H54 (cell line): ENCODE measurements around the gene SLC34A3.
A peak's percentile ranks its signal among the peaks of the same experiment; 100 is the strongest.

ENCODE experiments used
- DNase-seq: peaks from one replicate; pipeline ENCODE4 v3.0.0; 2011; ENCODE audit warnings: low spot score, mixed read lengths; ENCODE audit not compliant: insufficient read length
- FAIRE-seq: peaks from 3 replicates; lab custom pipeline; 2011; peaks lifted over from hg19 to GRCh38; lab: Jason Lieb, UNC
- POLR2A ChIP-seq: IDR thresholded peaks from 2 replicates; pipeline ENCODE4 v1.6.1; 2011; ENCODE audit warnings: low read depth, mild to moderate bottlenecking, low read length

Gene SLC34A3

GRCh38 chr9:137277329-137278041 is 46.8 kb downstream of the SLC34A3 start, which contains the start of gene TOR4A:
TOR4A (plus strand) TSS chr9:137277726; CDS start chr9:137278690, 964 bp downstream.
- TF ChIP-seq POLR2A: 0 out of 2 replicates have a peak, but pooled peaks have one; percentile 7
- FAIRE-seq: no peak
- DNase-seq: peak; percentile 96

DNA sequence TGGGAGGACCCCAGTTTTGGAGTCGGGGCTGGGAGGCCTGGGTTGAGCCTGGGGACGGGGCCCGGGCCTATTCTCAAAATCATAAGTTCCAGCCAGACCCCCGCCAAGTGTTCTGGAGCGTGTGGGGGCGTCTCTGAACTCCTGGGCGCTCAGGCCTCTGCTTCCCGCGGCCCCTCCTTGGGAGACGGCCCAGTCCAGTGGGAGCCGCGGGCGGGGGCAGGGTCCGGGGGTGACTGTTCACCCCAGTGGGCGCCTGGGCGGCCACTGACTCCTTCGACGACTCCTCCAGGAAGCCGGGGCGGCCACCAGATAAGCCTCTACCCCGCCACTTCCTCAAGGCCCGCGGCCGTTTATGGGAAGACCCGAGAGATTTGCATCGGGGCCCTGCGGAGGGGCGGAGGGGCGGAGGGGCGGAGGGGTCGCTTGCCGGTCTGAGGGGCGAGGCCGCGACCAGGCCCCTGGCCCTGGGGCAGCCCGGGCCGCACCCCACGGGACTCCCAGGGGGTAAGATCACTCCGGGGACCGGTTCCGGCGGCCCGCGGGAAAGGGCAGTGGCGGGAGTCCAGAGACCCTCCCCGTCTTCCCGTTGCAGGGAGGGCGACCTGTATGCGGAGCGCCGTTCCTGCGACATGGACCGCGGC is 47.5 kb downstream of the SLC34A3 start:
- FAIRE-seq (no peak), DNase-seq (no peak)
- TF ChIP-seq POLR2A: no peak

GRCh38 chr9:137278721-137279711 is 48.3 kb downstream of the SLC34A3 start:
- TF ChIP-seq POLR2A: no peak
- FAIRE-seq (no peak), DNase-seq (no peak)

DNA sequence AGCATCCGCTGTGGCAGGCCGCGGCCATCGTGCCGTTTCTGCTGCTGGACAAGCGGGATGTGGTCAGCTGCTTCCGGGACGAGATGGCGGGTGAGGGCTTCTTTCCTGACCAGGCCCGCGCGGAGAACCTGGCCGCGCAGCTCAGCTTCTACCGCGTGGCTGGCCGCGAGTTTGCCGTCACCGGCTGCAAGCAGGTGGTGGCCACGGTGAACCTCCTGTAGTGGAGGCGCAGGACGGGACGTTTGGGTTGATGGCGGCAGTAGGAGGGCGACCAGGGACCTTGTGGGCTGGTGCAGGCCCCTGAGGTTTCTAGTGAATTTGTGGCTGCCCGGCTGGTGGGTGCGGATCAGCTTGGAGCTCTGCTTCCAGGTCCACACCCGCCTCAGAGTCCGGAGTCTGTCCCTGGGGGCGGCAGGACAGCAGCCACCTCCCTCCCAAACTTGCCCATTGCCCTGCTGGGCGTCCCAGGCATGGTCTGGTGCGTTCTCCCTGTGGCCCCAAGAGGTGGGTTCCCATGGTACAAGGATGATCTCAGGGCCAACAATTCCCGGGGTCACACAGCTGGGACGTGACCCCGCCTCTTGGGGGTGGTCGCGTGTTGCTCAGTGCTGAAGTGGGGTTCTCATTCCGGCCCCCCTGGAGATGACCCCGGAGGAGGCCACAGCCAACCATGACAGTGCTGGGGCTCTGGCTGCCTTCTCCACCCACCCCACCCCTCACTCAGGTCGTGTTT is 49.2 kb downstream of the SLC34A3 start:
- no peak for TF ChIP-seq POLR2A
- no peak for FAIRE-seq
- DNase-seq: no peak

DNA sequence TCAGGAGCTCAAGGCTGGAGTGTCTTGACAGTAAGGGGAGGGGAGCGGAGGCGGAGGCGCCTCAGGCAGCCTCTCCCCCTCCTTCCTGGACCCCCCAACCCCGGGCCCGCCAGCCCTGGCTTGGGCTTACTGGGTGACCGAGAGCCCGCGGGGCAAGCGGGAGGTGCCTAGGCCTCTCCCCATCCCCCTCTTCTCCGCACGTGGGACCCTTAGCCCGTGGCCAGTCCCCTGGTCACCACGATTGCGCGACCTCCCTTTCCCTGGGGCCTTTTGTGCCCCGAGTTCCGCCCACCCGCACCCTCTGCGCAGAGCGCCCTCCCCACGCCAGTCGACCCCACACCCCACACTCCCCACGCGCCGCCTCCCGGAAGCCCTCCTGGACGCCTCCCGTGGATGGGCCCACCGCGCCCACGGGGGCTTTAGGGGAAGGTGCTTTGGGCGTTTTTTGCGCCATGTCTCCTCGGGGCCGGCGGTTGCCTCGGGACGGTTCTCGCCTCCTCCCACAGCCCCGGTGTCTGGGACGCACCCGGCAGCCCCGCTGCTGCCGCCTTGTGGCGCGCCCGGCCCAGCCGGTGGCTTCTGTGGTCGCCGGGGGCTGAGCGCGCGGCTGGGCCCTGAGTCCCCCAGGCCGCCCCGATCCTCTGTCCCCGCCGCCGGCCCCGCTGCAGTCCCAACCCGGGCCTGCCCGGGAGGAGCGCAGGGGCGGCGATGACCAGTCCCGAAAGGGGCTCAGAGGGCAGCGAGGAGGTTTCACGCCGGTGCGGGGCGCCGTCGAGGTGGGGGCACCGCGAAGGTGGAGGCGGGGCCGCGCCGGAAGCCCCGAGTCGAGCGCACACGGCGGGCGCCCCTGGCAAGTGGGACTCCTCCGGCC is 50.0 kb downstream of the SLC34A3 start:
- no peak for FAIRE-seq
- TF ChIP-seq POLR2A: no peak
- no peak for DNase-seq

- no peak for TF ChIP-seq POLR2A
- DNase-seq: no peak
- FAIRE-seq: no peak
Observed at GRCh38 chr9:137281345-137282116, 50.8 kb downstream of the SLC34A3 start.
